ENCODE results near the gene ROCK2. TPM values are rescaled to one million over a fixed set of nuclear protein-coding genes. Genes with fewer than 3 reads are reported as not detected.

The ROCK2 gene
- total and polyA plus RNA-seq, 2 of the 13 experiments (the other 11 are each of a cell fraction or from before 2014, with no cell fraction given), result 38.1 to 119 TPM

DNA sequence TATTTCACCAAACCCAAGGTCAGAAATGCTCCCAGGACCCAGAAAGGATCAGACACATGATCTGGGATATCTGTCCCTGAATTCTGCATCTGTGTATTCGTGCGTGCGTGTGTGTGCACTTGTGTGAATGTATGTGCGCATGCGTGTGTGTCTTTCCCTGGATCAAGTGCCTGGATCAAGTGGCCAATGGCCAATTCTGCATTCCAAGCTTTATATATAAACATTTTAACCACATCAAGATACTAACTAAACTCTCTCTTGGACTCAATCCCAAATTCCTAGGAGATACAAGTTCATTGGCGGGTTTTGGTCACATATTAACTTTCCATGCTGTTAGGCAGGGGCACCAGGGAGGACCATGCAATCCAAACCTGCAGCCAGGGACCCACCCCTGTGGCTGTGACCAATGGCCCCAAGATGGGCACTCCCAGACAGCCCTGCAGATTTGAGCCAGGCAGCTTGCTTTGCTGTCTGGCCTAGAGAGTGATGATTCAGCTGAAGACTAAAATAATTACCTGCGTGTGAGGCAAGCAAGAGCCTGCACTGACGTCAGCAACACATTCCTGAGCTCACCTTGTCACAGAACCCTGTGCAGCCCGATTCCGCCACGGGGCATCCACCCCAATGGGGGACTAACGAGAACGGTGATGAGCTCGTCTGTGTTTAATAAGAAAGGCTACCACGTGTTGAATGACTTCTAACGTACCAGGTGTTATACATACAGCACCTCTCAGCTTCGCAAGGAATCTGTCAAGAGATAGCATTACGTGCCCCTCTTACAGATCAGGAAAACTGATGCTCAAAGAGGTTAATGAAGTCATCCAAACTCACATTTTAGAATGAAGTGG lies 45.3 kb upstream of the ROCK2 start (continued):
- no peak for TF ChIP-seq ZNF10 (CRISPR knock-in tag; IDR thresholded peaks at IDR 0.05; ENCODE audit: borderline replicate concordance, low read depth)
- TF ChIP-seq EZH2 (conservative IDR thresholded peaks at IDR 0.05; ENCODE audit: low read depth, low read length), result no peak
- peak; percentile 73; the same call in 1 of the 2 replicates for TF ChIP-seq PRMT3 (CRISPR knock-in tag; IDR thresholded peaks at IDR 0.05; ENCODE audit: borderline replicate concordance, low read depth)
- peak; percentile 90 for TF ChIP-seq ZNF629 (CRISPR knock-in tag; conservative IDR thresholded peaks at IDR 0.05)
- TF ChIP-seq ZGPAT (CRISPR knock-in tag; IDR thresholded peaks at IDR 0.05), result peak; percentile 16; the same call in 1 of the 2 replicates
- peak; percentile 66 for TF ChIP-seq HOXA3 (CRISPR knock-in tag; IDR thresholded peaks at IDR 0.05)
- peak; percentile 27; the same call in 1 of the 2 replicates for TF ChIP-seq FOXP4 (CRISPR knock-in tag; IDR thresholded peaks at IDR 0.05)
- TF ChIP-seq CREM (IDR thresholded peaks at IDR 0.05), result peak; percentile 61
- TF ChIP-seq CREM (CRISPR knock-in tag; IDR thresholded peaks at IDR 0.05), result no peak
- TF ChIP-seq ZEB1 (IDR thresholded peaks at IDR 0.05; ENCODE audit: insufficient replicate concordance, low read depth), result peak; percentile 71
- TF ChIP-seq, protein P1, sequence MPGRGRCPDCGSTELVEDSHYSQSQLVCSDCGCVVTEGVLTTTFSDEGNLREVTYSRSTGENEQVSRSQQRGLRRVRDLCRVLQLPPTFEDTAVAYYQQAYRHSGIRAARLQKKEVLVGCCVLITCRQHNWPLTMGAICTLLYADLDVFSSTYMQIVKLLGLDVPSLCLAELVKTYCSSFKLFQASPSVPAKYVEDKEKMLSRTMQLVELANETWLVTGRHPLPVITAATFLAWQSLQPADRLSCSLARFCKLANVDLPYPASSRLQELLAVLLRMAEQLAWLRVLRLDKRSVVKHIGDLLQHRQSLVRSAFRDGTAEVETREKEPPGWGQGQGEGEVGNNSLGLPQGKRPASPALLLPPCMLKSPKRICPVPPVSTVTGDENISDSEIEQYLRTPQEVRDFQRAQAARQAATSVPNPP (CRISPR knock-in tag; IDR thresholded peaks at IDR 0.05), result no peak
- TF ChIP-seq, protein P2, sequence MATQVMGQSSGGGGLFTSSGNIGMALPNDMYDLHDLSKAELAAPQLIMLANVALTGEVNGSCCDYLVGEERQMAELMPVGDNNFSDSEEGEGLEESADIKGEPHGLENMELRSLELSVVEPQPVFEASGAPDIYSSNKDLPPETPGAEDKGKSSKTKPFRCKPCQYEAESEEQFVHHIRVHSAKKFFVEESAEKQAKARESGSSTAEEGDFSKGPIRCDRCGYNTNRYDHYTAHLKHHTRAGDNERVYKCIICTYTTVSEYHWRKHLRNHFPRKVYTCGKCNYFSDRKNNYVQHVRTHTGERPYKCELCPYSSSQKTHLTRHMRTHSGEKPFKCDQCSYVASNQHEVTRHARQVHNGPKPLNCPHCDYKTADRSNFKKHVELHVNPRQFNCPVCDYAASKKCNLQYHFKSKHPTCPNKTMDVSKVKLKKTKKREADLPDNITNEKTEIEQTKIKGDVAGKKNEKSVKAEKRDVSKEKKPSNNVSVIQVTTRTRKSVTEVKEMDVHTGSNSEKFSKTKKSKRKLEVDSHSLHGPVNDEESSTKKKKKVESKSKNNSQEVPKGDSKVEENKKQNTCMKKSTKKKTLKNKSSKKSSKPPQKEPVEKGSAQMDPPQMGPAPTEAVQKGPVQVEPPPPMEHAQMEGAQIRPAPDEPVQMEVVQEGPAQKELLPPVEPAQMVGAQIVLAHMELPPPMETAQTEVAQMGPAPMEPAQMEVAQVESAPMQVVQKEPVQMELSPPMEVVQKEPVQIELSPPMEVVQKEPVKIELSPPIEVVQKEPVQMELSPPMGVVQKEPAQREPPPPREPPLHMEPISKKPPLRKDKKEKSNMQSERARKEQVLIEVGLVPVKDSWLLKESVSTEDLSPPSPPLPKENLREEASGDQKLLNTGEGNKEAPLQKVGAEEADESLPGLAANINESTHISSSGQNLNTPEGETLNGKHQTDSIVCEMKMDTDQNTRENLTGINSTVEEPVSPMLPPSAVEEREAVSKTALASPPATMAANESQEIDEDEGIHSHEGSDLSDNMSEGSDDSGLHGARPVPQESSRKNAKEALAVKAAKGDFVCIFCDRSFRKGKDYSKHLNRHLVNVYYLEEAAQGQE (IDR thresholded peaks at IDR 0.05; ENCODE audit: borderline replicate concordance in 1 of 2, low read depth in 1 of 2, low read length in 2 of 2), result 0 out of 4 replicates have a peak, but pooled peaks of 1 of the 2 experiments have one; percentile 35
- no peak for TF ChIP-seq HOXA9 (CRISPR knock-in tag; IDR thresholded peaks at IDR 0.05; ENCODE audit: borderline replicate concordance)
- TF ChIP-seq CCDC6 (CRISPR knock-in tag; IDR thresholded peaks at IDR 0.05), result peak; percentile 62; the same call in 1 of the 2 replicates
- no peak for TF ChIP-seq ATAD3A (CRISPR knock-in tag; IDR thresholded peaks at IDR 0.05)
- peak; percentile 33; the same call in 1 of the 2 replicates for TF ChIP-seq BORCS8-MEF2B (CRISPR knock-in tag; IDR thresholded peaks at IDR 0.05)
- 0 out of 2 replicates have a peak, but pooled peaks have one; percentile 14 for TF ChIP-seq TARDBP (CRISPR knock-in tag; IDR thresholded peaks at IDR 0.05)
- no peak for TF ChIP-seq SOX6 (IDR thresholded peaks at IDR 0.05)
- TF ChIP-seq SOX6 (CRISPR knock-in tag; IDR thresholded peaks at IDR 0.05), result peak; percentile 37; the same call in 1 of the 2 replicates
- TF ChIP-seq ZNF263 (CRISPR knock-in tag; IDR thresholded peaks at IDR 0.05), result peak; percentile 68

Measured in HepG2 (cell line).